PC-3 (cell line): Measurements from ENCODE around the gene BCKDHB. TPM values are rescaled to one million over a fixed set of nuclear protein-coding genes. Genes with fewer than 3 reads are reported as not detected.

ENCODE experiments used
- ATAC-seq: fragments of 200-7000 bp; cut with Tn5 transposase; 2 replicates; pipeline ENCODE4 v1.9.1; 2020; ENCODE audit warnings: mild to moderate bottlenecking, moderate library complexity
- BruUV-seq: library from RNA; stranded (reverse); fragments of 400-500 nt; replicated peaks from 2 replicates; lab custom pipeline; 2021; lab: Mats Ljungman, UMichigan
- CTCF ChIA-PET: fragments of 300-600 bp; sonication (Branson Sonifier 250); formaldehyde crosslinking; loops from one replicate; lab custom pipeline; 2022; ENCODE audit warnings: antibody characterized with exemption; lab: Charles Lee
- POLR2A ChIA-PET: fragments of 300-600 bp; sonication (Branson Sonifier 250); formaldehyde crosslinking; loops from one replicate; lab custom pipeline; 2022; ENCODE audit warnings: antibody characterized with exemption; ENCODE audit not compliant: unreplicated experiment; lab: Charles Lee
- DNase-seq: peaks from one replicate; pipeline ENCODE4 v3.0.0-alpha.2; 2015
- H2AFZ ChIP-seq: fragments of 300-600 bp; sonication (generic); 2 replicates; pipeline ENCODE4 v1.6.0; 2016; ENCODE audit warnings: antibody characterized with exemption, low read length
- H3F3A ChIP-seq: fragments of 300-600 bp; sonication (generic); one replicate; pipeline ENCODE4 v1.6.0; 2017; ENCODE audit warnings: antibody characterized with exemption, low read length, control low read depth, mild to moderate bottlenecking; ENCODE audit not compliant: unreplicated experiment
- H3K27ac ChIP-seq: fragments of 300-600 bp; sonication (generic); 2 replicates; pipeline ENCODE4 v1.5.1; 2016; ENCODE audit warnings: mild to moderate bottlenecking, low read length
- H3K27me3 ChIP-seq: fragments of 300-600 bp; sonication (generic); 2 replicates; pipeline ENCODE4 v1.6.1; 2016; ENCODE audit warnings: low read length, mixed read lengths
- H3K36me3 ChIP-seq: fragments of 300-600 bp; sonication (generic); 2 replicates; pipeline ENCODE4 v1.6.1; 2016; ENCODE audit warnings: low read depth, mixed run types, low read length, mixed read lengths
- H3K4me1 ChIP-seq: fragments of 300-600 bp; sonication (generic); 2 replicates; pipeline ENCODE4 v1.5.1; 2016; ENCODE audit warnings: low read length; ENCODE audit not compliant: insufficient read depth
- H3K4me2 ChIP-seq: fragments of 300-600 bp; sonication (generic); 2 replicates; pipeline ENCODE4 v1.6.0; 2016; ENCODE audit warnings: low read length
- H3K4me3 ChIP-seq: fragments of 300-600 bp; sonication (generic); 2 replicates; pipeline ENCODE4 v1.5.1; 2016; ENCODE audit warnings: mild to moderate bottlenecking, low read length, mixed read lengths
- H3K79me2 ChIP-seq: fragments of 300-600 bp; sonication (generic); 2 replicates; pipeline ENCODE4 v1.6.1; 2017; ENCODE audit warnings: low read length, mixed read lengths
- H3K9ac ChIP-seq: fragments of 300-600 bp; sonication (generic); 2 replicates; pipeline ENCODE4 v1.6.0; 2016; ENCODE audit warnings: mild to moderate bottlenecking, low read length
- H3K9me2 ChIP-seq: fragments of 300-600 bp; sonication (generic); replicated peaks from 2 replicates; pipeline ENCODE4 v1.6.1; 2016; ENCODE audit warnings: mixed run types, low read length, mixed read lengths
- H3K9me3 ChIP-seq: fragments of 300-600 bp; sonication (generic); 2 replicates; pipeline ENCODE4 v1.6.1; 2016; ENCODE audit warnings: low read length, mixed read lengths
- H4K20me1 ChIP-seq: fragments of 300-600 bp; sonication (generic); 2 replicates; pipeline ENCODE4 v1.6.1; 2016; ENCODE audit warnings: low read length, mixed read lengths
- EZH2 ChIP-seq: fragments of 300-600 bp; sonication (generic); IDR thresholded peaks from one replicate; pipeline ENCODE4 v1.6.1; 2017; ENCODE audit warnings: antibody characterized with exemption, mild to moderate bottlenecking, low read length; ENCODE audit not compliant: unreplicated experiment
- EZH2phosphoT487 ChIP-seq: fragments of 300-600 bp; sonication (generic); IDR thresholded peaks from 2 replicates; pipeline ENCODE4 v1.6.1; 2018; ENCODE audit warnings: mild to moderate bottlenecking, antibody characterized with exemption, low read length, borderline replicate concordance
- intact Hi-C: fragments of 100-400 bp; cut with micrococcal nuclease; formaldehyde crosslinking; loops from 2 replicates; pipeline ENCODE4 v1.9.0; 2023
- total RNA-seq: library from RNA; depleted of rRNA; stranded (reverse); fragments of >200 nt; gene quantifications from 2 replicates; pipeline ENCODE4 v1.2.3, GENCODE V29; 2014
- TF ChIP-seq, protein P1 (sequence below): fragments of 300-600 bp; sonication (generic); conservative IDR thresholded peaks from 2 replicates; pipeline ENCODE4 v1.5.1; 2017; ENCODE audit warnings: antibody characterized with exemption, low read depth, mild to moderate bottlenecking, low read length

The BCKDHB gene
- total RNA-seq, 1 experiment from 2014 or later: 9.9 TPM

DNA sequence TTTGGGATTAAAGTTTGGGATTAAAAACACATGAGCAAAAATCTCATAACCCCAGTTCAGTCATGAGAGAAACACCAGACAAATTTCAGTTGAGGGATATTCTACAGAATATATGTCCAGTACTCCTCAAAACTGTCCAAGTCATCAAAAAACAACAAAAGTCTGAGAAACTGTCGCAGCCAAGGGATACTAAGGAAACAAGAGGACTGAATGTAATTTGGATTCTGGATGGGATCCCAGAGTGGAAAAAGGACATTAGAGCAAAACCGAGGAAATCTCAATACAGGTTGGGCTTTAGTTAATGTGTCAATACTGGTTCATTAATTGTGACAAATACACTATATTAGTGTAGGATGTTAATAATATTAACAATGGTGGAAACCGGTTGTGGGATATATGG is 219.3 kb downstream of the BCKDHB start:
- H3K79me2 ChIP-seq: no peaks in the 10 kb centered on the region
- no peak overlapping the region for H3K4me2 ChIP-seq
- DNase-seq (no peak), ATAC-seq (no peak)
- no peak overlapping the region for H3K9ac ChIP-seq
- TF ChIP-seq, protein P1, sequence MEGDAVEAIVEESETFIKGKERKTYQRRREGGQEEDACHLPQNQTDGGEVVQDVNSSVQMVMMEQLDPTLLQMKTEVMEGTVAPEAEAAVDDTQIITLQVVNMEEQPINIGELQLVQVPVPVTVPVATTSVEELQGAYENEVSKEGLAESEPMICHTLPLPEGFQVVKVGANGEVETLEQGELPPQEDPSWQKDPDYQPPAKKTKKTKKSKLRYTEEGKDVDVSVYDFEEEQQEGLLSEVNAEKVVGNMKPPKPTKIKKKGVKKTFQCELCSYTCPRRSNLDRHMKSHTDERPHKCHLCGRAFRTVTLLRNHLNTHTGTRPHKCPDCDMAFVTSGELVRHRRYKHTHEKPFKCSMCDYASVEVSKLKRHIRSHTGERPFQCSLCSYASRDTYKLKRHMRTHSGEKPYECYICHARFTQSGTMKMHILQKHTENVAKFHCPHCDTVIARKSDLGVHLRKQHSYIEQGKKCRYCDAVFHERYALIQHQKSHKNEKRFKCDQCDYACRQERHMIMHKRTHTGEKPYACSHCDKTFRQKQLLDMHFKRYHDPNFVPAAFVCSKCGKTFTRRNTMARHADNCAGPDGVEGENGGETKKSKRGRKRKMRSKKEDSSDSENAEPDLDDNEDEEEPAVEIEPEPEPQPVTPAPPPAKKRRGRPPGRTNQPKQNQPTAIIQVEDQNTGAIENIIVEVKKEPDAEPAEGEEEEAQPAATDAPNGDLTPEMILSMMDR: no peak
- TF ChIP-seq EZH2 (no peak), EZH2phosphoT487 (no peak)
- H3K9me3 ChIP-seq: no peaks in the 10 kb centered on the region
- POLR2A ChIA-PET: no interaction called here
- no peak overlapping the region for H3K27ac ChIP-seq
- no peaks in the 10 kb centered on the region for H3K36me3 ChIP-seq
- CTCF ChIA-PET: no interaction called here
- H3K4me3 ChIP-seq: no peak overlapping the region
- intact Hi-C loops: no loop called here
- no TSS peak for BruUV-seq
- no peaks in the 10 kb centered on the region for H3K9me2 ChIP-seq
- H2AFZ ChIP-seq: no peak overlapping the region
- H3K27me3 ChIP-seq: no peaks in the 10 kb centered on the region
- H3F3A ChIP-seq: no peaks in the 10 kb centered on the region
- H4K20me1 ChIP-seq: no peaks in the 10 kb centered on the region
- no peaks in the 10 kb centered on the region for H3K4me1 ChIP-seq

DNA sequence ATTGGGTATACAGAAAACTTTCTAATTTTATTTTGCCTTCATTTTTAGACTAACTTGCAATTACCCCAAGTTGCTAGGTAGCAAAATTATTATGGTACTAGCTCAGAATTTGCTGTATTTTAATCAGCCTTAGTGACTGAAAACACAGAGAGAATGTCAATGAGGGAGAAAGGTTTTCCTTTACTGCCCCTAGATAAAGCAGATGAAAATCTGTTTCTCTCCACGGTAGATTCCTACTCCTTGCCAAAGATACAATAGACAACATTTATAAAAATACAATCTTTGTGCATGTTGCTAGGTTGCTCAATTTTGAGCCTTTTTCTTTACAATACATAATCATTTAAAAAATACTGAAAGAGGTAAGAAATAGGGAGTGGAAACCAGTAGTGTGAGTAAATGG is 222.2 kb downstream of the BCKDHB start:
- ChIA-PET POLR2A (no interaction called here), CTCF (no interaction called here)
- DNase-seq (no peak), ATAC-seq (no peak)
- Histone ChIP-seq H3K9me2 (no peaks in the 10 kb centered on the region), H3K27ac (no peak overlapping the region), H4K20me1 (no peaks in the 10 kb centered on the region), H3K36me3 (no peaks in the 10 kb centered on the region), H3F3A (no peaks in the 10 kb centered on the region), H3K79me2 (no peaks in the 10 kb centered on the region), H3K9ac (no peak overlapping the region), H2AFZ (no peak overlapping the region), H3K4me3 (no peak overlapping the region), H3K4me1 (no peaks in the 10 kb centered on the region), H3K27me3 (no peaks in the 10 kb centered on the region), H3K9me3 (no peaks in the 10 kb centered on the region), H3K4me2 (no peak overlapping the region)
- no peak for TF ChIP-seq EZH2
- TF ChIP-seq, protein P1: no peak
- TF ChIP-seq EZH2phosphoT487: no peak
- BruUV-seq: no TSS peak
- intact Hi-C loops: no loop called here

DNA sequence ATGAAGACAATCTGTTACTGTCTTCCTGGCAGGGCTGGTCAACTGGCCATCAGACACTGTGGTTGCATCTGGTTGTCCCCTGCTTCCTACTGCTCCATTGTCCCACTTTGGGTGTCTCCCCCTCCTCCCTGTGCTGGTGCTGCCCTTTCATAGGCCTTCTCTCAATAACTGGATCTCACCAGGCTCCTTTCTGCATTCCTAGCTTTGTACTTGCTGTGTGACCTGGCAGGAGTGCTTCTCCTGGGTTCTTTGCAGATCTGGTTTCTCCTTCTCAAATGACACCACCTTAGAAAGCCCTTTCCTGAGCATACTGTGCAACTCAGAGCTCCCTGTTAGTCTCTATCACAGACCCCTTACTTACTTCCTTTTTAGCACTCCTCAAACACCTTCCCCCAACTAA is 223.0 kb downstream of the BCKDHB start:
- Histone ChIP-seq H3K9me3 (no peaks in the 10 kb centered on the region), H3K27me3 (no peaks in the 10 kb centered on the region), H2AFZ (no peak overlapping the region), H4K20me1 (no peaks in the 10 kb centered on the region), H3K4me1 (no peaks in the 10 kb centered on the region), H3K36me3 (no peaks in the 10 kb centered on the region), H3K4me2 (no peak overlapping the region), H3K9ac (no peak overlapping the region), H3K4me3 (no peak overlapping the region), H3K9me2 (no peaks in the 10 kb centered on the region), H3K79me2 (no peaks in the 10 kb centered on the region), H3K27ac (no peak overlapping the region), H3F3A (no peaks in the 10 kb centered on the region)
- ChIA-PET CTCF (no interaction called here), POLR2A (no interaction called here)
- ATAC-seq (no peak), DNase-seq (no peak)
- intact Hi-C loops: no loop called here
- no TSS peak for BruUV-seq
- TF ChIP-seq EZH2phosphoT487: no peak
- TF ChIP-seq EZH2: no peak
- TF ChIP-seq, protein P1: no peak
